ENCODE results near the gene FAM120B. TPM values are rescaled to one million over a fixed set of nuclear protein-coding genes. Genes with fewer than 3 reads are reported as not detected.

Gene FAM120B
- total RNA-seq, 1 experiment from 2014 or later = 25.2 TPM

DNA sequence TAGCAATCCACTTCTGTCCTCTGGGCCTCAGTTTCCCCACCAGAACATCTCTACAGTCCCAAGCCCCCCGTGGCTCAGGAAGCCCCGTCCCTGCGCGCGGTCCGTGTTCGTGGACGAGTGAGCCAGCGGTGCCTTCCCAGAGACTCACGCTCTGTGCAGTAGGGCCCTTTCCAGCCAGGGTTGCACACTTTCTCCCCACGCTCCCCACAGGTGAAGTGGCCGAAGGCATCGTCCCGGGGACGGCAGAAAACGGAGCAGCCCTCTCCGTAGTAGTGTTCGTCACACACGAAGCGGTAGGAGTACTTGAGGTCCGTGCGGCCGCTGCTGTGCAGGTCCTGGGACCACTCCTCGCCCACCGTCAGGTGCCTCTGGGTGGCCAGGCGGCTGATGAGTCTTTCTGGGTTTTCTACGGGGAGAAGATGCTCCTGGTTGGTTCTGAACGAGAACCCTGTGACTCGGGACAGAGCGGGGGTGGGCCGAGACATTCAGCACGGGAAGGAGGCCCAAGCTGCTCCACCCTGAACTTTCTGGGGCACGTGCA is 18.4 kb upstream of the FAM120B start:
- Histone ChIP-seq H3K9me3 (ENCODE audit: control insufficient read depth in 1 of 2, insufficient read depth in 1 of 2, low read depth in 1 of 2, low read length in 2 of 2) (no peaks in the 10 kb centered on the region), H3K4me3 (replicated peaks in 1 of 2; ENCODE audit: low read depth in 1 of 2, low read length in 2 of 2) (no peak overlapping the region), H3K36me3 (ENCODE audit: control insufficient read depth in 1 of 2, insufficient read depth in 2 of 2, low read length in 2 of 2) (no peaks in the 10 kb centered on the region; a peak in 1 of 4 replicates), H3K9ac (ENCODE audit: low read length) (no peak overlapping the region), H3K79me2 (ENCODE audit: insufficient read depth, low read length) (no peaks in the 10 kb centered on the region), H2AFZ (ENCODE audit: low read depth, low read length, poor library complexity, severe bottlenecking) (no peak overlapping the region), H3K9me2 (ENCODE audit: insufficient read depth) (no peaks in the 10 kb centered on the region), H4K20me1 (ENCODE audit: insufficient read depth) (no peaks in the 10 kb centered on the region), H3K27ac (ENCODE audit: low read depth, low read length) (no peak overlapping the region), H3K27me3 (ENCODE audit: insufficient read depth, low read length) (no peaks in the 10 kb centered on the region), H3K4me2 (ENCODE audit: low read length) (no peak overlapping the region), H3K4me1 (ENCODE audit: control insufficient read depth in 1 of 2, insufficient read depth in 2 of 2, low read length in 2 of 2) (peaks cover 0 to 7% of the 10 kb centered on the region in 2 experiments; a peak in 2 of 4 replicates)
- no peak for TF ChIP-seq CBX3 (IDR thresholded peaks at IDR 0.05; ENCODE audit: low read depth)
- TF ChIP-seq SIN3A (IDR thresholded peaks at IDR 0.05; ENCODE audit: low read depth) = no peak
- no peak for TF ChIP-seq ZFX (IDR thresholded peaks at IDR 0.05)
- TF ChIP-seq ZBTB33 (IDR thresholded peaks at IDR 0.05; ENCODE audit: extremely low read depth, insufficient replicate concordance, low read length) = no peak
- TF ChIP-seq RAD21 (IDR thresholded peaks at IDR 0.05; ENCODE audit: low read depth) = no peak
- RAD21 ChIA-PET (ENCODE audit: low non-redundant PET in 1 of 2, low total read pairs in 2 of 2, uncharacterized antibody in 2 of 2, unreplicated experiment in 2 of 2) = no interaction called here
- CTCF ChIA-PET = no interaction called here
- no TSS peak for BruUV-seq (replicated peaks)
- POLR2A ChIA-PET = no interaction called here
- no peak for ATAC-seq
- no peak for DNase-seq (ENCODE audit: low read depth, low spot score)
- intact Hi-C loops (cut with micrococcal nuclease) = no loop called here

DNA sequence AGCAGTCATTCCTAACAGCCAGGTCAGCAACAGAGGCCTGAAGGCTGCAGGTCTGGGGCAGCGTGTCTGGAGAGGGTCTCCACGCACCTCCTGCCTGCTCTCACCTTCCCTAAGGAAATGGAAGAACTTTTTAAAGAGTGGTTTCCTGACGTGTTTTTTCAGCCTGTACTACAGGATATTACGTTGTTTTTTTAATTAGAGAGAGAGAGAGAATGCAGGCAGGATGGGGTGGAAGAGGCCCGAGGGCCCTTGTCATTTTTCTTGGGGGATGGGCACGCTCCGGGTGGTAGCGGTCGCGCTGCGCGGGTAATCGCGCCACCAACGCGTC is 17.7 kb upstream of the FAM120B start:
- Histone ChIP-seq H3K79me2 (ENCODE audit: insufficient read depth, low read length) (no peaks in the 10 kb centered on the region), H3K36me3 (ENCODE audit: control insufficient read depth in 1 of 2, insufficient read depth in 2 of 2, low read length in 2 of 2) (no peaks in the 10 kb centered on the region; a peak in 1 of 4 replicates), H3K4me1 (ENCODE audit: control insufficient read depth in 1 of 2, insufficient read depth in 2 of 2, low read length in 2 of 2) (peaks cover 0 to 7% of the 10 kb centered on the region in 2 experiments; a peak in 2 of 4 replicates), H3K27ac (ENCODE audit: low read depth, low read length) (no peak overlapping the region), H2AFZ (ENCODE audit: low read depth, low read length, poor library complexity, severe bottlenecking) (no peak overlapping the region), H3K9me2 (ENCODE audit: insufficient read depth) (no peaks in the 10 kb centered on the region), H3K4me3 (replicated peaks in 1 of 2; ENCODE audit: low read depth in 1 of 2, low read length in 2 of 2) (no peak overlapping the region), H4K20me1 (ENCODE audit: insufficient read depth) (no peaks in the 10 kb centered on the region), H3K4me2 (ENCODE audit: low read length) (no peak overlapping the region), H3K9ac (ENCODE audit: low read length) (no peak overlapping the region), H3K9me3 (ENCODE audit: control insufficient read depth in 1 of 2, insufficient read depth in 1 of 2, low read depth in 1 of 2, low read length in 2 of 2) (no peaks in the 10 kb centered on the region), H3K27me3 (ENCODE audit: insufficient read depth, low read length) (peaks cover under 1% of the 10 kb centered on the region; the same call in 1 of the 2 replicates)
- BruUV-seq (replicated peaks) = no TSS peak
- ChIA-PET RAD21 (ENCODE audit: low non-redundant PET in 1 of 2, low total read pairs in 2 of 2, uncharacterized antibody in 2 of 2, unreplicated experiment in 2 of 2) (no interaction called here), CTCF (no interaction called here), POLR2A (no interaction called here)
- DNase-seq (ENCODE audit: low read depth, low spot score) (no peak), ATAC-seq (no peak)
- intact Hi-C loops (cut with micrococcal nuclease) = no loop called here
- TF ChIP-seq POLR2A (IDR thresholded peaks at IDR 0.05; ENCODE audit: borderline replicate concordance, extremely low read depth, insufficient read depth, insufficient read length) = no peak
- no peak for TF ChIP-seq POLR2AphosphoS5 (IDR thresholded peaks at IDR 0.05; ENCODE audit: low read depth, low read length)
- TF ChIP-seq, protein P1, sequence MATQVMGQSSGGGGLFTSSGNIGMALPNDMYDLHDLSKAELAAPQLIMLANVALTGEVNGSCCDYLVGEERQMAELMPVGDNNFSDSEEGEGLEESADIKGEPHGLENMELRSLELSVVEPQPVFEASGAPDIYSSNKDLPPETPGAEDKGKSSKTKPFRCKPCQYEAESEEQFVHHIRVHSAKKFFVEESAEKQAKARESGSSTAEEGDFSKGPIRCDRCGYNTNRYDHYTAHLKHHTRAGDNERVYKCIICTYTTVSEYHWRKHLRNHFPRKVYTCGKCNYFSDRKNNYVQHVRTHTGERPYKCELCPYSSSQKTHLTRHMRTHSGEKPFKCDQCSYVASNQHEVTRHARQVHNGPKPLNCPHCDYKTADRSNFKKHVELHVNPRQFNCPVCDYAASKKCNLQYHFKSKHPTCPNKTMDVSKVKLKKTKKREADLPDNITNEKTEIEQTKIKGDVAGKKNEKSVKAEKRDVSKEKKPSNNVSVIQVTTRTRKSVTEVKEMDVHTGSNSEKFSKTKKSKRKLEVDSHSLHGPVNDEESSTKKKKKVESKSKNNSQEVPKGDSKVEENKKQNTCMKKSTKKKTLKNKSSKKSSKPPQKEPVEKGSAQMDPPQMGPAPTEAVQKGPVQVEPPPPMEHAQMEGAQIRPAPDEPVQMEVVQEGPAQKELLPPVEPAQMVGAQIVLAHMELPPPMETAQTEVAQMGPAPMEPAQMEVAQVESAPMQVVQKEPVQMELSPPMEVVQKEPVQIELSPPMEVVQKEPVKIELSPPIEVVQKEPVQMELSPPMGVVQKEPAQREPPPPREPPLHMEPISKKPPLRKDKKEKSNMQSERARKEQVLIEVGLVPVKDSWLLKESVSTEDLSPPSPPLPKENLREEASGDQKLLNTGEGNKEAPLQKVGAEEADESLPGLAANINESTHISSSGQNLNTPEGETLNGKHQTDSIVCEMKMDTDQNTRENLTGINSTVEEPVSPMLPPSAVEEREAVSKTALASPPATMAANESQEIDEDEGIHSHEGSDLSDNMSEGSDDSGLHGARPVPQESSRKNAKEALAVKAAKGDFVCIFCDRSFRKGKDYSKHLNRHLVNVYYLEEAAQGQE (IDR thresholded peaks at IDR 0.05; ENCODE audit: low read depth) = no peak
- TF ChIP-seq ZNF274 (IDR thresholded peaks at IDR 0.05; ENCODE audit: low read depth, low read length) = no peak
- TF ChIP-seq JUND (IDR thresholded peaks at IDR 0.05) = no peak
- TF ChIP-seq ZBTB33 (IDR thresholded peaks at IDR 0.05; ENCODE audit: extremely low read depth, insufficient replicate concordance, low read length) = no peak
- TF ChIP-seq ELF1 (IDR thresholded peaks at IDR 0.05; ENCODE audit: borderline replicate concordance, low read depth) = no peak
- no peak for TF ChIP-seq YY1 (IDR thresholded peaks at IDR 0.05; ENCODE audit: extremely low read depth, insufficient replicate concordance, low read depth, low read length)
- no peak for TF ChIP-seq SIN3A (IDR thresholded peaks at IDR 0.05; ENCODE audit: low read depth)
- no peak for TF ChIP-seq EGR1 (IDR thresholded peaks at IDR 0.05; ENCODE audit: low read depth)
- no peak for TF ChIP-seq ZFX (IDR thresholded peaks at IDR 0.05)
- TF ChIP-seq CBX3 (IDR thresholded peaks at IDR 0.05; ENCODE audit: low read depth) = no peak

Data from HCT116 (cell line).